GM21390 (cell line): ENCODE measurements around the gene YY1AP1.
"Not testable (repeated sequence)": the region's sequence is repeated elsewhere in the genome, so short reads cannot be mapped to it uniquely, and the experiment has no call there.

Experiments used
- ATAC-seq: cut with Tn5 transposase; IDR thresholded peaks from one replicate; pipeline ENCODE4 v1.9.1; 2021; ENCODE audit not compliant: unreplicated experiment

YY1AP1 gene, protein sequence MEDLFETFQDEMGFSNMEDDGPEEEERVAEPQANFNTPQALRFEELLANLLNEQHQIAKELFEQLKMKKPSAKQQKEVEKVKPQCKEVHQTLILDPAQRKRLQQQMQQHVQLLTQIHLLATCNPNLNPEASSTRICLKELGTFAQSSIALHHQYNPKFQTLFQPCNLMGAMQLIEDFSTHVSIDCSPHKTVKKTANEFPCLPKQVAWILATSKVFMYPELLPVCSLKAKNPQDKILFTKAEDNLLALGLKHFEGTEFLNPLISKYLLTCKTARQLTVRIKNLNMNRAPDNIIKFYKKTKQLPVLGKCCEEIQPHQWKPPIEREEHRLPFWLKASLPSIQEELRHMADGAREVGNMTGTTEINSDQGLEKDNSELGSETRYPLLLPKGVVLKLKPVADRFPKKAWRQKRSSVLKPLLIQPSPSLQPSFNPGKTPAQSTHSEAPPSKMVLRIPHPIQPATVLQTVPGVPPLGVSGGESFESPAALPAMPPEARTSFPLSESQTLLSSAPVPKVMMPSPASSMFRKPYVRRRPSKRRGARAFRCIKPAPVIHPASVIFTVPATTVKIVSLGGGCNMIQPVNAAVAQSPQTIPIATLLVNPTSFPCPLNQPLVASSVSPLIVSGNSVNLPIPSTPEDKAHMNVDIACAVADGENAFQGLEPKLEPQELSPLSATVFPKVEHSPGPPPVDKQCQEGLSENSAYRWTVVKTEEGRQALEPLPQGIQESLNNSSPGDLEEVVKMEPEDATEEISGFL

DNA sequence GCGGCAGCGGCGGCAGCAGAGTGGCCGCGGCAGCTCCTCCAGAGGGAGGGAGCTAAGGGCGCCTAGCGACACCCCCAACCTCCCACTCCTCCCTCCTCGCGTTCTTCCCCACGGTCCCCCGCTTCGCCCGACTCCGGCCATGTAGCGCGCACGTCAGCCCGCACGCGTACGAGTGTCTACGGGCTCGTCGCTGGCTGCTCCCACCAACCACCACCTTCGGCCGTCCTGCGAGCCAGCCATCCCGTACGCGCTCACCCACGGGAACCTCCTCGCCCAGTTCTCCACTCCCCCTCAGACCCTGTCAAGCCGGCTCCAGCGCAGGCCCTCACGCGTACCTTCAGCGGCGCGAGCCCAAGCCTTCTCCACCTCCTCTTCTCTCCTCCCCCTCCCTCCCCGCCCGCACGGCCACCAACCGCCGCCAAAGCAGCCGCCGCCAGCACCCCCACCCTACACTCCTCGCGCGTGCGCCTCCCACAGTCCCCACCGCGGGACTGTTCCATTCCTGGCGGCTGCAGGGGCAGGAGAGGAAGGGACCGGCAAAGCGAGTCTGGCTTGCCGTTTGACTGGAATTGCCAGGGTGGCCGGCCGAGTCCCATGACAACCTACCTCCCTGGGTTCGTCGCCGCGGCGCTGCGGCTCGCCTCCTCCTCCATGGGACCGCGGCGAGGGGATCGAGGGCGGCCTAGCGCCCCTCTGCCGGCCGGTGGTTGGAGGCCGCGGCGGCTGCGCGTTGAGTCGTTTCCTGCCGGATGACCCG lies at the start of gene YY1AP1:
Gene YY1AP1 (minus strand): TSS at position 451 of the 757 bp plus-strand sequence. CDS start 8,338 bp downstream, outside the sequence.
- peak; percentile 73 for ATAC-seq

- ATAC-seq: no peak
Observed at GRCh38 chr1:155729031-155729898, 40.7 kb upstream of the YY1AP1 start.

DNA sequence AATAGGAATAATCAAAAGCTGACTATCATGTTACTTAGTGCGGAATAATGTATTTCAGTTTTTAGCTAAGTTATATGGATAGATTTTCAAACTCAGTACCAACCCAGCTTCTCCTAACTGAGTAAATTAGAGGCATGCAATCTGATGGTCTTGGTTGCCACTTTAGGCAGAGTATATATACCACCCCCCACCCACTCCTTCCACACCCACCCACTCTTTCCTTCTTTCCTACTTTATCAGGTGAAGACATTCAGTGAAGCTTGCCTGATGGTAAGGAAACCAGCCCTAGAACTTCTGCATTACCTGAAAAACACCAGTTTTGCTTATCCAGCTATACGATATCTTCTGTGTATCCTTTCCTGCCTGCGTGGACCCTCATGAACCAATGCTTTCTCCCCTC lies 36.6 kb upstream of the YY1AP1 start:
- ATAC-seq: no peak

GRCh38 chr1:155719703-155720102 lies 31.1 kb upstream of the YY1AP1 start:
- ATAC-seq: no peak

DNA sequence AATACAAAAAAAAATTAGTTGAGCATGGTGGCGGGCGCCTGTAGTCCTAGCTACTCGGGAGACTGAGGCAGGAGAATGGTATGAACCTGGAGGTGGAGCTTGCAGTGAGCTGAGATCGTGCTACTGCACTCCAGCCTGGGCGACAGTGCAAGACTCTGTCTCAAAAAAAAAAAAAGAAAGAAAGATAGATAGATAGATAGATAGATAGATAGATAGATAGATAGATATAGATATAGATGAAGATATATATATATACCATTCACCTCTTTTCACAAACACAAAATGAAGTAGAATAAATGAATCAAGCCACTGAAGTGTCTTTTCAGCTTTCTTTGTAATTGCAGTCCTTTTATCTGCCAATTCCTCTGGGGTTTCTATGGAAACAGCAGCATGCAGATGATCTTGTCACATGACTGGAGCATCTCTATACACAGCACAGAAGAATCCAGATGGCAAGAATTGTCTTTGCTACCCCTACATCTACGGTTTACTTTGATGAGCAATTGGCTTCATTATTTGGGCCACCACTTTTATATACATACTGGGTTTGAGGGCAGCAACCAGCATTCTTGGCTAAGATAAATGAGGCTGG lies 30.0 kb upstream of the YY1AP1 start:
- ATAC-seq: not testable (repeated sequence)

DNA sequence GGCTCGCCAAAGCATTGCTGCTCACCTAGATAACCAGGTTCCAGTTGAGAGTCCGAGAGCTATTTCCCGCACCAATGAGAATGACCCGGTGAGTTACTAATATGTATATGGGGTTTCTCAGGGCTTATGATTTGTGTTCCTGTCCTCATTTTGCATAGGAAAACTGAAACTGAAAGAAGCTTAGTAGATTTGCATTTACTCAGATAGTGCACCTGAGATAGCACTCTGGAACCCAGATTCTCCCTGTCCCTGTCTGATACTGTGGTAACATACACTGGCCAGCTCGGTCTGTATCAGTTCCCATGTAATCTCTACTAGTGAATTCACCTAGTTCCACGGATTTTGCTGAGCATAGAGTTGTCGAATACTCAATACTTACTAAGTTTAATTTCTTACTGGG lies 28.5 kb upstream of the YY1AP1 start:
- peak; percentile 60 for ATAC-seq

DNA sequence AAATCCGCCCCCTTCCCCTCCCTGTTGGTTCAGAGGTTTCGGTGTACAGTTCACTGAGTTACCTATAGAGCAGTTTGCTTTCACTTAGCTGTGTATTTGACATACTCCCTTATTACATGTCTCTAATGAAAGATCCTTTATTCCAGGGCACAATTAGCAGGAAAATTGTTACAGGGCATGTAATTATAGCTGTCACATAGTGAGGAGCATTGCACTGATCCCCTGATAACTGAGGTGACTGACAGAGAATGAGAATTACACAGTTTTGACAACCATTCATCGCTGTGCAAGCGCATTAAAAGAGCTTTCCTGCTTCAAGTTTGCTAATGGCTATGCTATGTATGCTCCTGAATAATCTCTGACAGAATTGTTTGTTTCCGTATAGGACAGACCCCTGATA lies 27.2 kb upstream of the YY1AP1 start:
- ATAC-seq: no peak

DNA sequence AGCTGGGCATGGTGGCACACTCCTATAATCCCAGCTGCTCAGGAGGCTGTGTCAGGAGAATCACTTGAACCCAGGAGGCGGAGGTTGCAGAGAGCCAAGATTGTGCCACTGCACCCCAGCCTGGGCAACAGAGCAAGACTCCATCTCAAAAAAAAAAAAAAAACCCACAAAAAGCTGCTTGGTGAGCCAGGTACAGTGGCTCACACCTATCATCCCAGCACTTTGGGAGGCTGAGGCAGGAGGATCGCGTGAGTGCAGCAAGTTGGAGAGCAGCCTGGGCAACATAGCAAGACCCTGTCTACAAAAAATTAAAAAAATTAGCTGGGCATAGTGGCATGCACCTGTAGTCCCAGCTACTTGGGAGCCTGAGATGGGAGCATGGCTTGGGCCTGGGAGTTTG lies 26.5 kb upstream of the YY1AP1 start:
- ATAC-seq: not testable (repeated sequence)

- ATAC-seq: no peak
Observed at GRCh38 chr1:155713075-155713474, 24.5 kb upstream of the YY1AP1 start.

- not testable (repeated sequence) for ATAC-seq
Observed at GRCh38 chr1:155712636-155713035, 24.1 kb upstream of the YY1AP1 start.

GRCh38 chr1:155711457-155711856 lies 22.9 kb upstream of the YY1AP1 start:
- ATAC-seq: not testable (repeated sequence)

DNA sequence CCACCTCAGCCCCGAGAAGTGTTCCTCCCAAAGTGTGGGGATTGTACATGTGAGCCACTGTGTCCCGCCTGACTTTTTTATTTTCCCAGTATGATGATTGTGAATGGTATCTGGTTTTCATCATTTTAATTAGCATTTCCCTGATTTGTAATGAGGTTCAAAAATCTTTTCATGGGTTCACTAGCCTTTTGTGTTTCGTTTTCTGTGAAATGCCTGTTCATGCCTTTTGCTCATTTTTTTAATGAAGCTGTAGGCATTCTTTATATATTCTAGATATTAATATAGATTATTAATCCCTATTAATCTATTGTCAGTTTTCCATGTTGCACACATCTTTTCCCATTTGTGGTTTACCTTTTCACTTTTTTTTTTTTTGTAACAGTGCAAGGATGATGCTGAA lies 20.8 kb upstream of the YY1AP1 start:
- ATAC-seq: no peak

GRCh38 chr1:155706139-155706538 lies 17.6 kb upstream of the YY1AP1 start:
- ATAC-seq: no peak

DNA sequence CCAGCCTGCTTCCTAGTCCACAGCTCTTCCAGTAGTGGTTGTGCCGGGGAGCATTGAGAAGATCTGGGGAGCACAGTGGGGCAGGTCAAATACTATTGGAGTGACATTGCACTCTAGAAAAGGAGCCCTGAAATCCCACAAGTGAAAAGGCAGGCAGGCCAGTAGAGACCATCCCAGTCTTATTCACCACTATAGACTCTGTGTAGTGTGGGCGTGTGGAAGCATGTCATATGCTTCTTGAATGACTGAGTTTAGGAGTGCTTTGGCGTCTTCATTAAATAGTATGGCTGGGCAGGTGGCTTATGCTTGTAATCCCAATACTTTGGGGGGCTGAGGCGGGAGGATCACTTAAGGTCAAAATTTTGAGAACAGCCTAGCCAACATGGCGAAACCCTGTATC lies 15.8 kb upstream of the YY1AP1 start:
- not testable (repeated sequence) for ATAC-seq

DNA sequence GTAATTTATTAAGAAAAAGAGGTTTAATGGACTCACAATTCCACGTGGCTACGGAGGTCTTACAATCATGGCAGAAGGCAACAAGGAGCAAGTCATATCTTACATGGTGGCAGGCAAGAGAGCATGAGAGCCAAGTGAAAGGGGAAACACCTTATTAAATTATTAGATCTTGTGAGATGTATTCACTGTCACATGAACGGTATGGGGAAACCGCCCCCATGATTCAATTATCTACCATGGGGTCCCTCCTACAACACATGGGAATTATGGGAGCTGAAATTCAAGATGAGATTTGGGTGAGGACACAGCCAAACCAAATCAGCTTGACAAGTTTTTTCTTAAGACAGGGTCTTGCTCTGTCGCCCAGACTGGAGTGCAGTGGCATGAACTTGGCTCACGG lies 14.6 kb upstream of the YY1AP1 start:
- no peak for ATAC-seq

- ATAC-seq: not testable (repeated sequence)
Observed at GRCh38 chr1:155701675-155702074, 13.1 kb upstream of the YY1AP1 start.

DNA sequence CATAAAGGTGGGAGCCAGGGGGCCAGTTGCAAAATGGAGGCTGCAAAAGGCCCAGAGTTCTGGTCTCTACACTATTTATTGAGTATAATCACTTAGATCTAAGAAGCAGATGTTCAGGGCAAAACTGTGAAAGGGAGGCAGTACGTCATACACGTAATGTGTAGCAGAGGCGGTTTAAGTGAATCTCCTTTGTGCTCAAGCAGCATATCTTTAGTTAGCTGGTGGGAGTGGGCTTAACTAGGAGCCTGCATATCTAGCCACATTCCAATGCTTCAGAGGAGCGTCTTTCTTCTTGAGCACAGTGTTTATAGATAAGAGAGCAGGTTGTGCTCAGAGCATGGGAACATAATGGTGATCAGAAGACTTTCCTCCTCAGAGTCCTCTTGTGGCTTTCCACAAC lies 10.5 kb upstream of the YY1AP1 start:
- not testable (repeated sequence) for ATAC-seq

DNA sequence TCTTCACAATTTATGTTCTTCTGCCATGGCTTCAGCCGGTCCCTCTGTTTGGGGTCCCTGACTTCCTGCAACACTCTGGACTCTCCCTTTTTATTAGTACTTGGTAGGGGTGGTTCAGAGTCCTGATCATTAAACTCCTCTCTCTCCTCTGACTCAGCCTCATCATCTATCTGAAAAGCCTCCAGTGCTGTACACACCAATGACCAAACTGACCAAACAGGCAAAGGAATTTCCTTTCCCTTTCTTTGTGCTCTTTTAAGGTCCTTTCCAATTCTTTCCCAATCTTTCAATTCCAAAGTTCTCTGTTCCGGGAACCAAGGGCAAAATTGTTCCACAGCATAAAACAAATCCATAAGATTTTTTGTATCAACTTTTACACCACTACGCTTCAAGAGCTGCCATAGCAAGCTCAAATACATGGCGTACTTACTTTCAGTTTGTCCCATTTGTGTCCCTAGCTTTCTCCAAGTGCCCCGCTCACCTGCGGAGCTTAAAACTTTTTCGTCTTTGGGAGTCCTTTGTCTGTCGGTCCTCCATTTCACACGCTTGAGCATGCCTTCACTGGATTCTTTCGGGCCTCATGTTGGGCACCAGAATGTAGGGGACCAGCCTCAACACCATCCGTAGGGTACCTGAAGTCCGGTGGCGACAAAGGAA lies 9.9 kb upstream of the YY1AP1 start:
- no peak for ATAC-seq

DNA sequence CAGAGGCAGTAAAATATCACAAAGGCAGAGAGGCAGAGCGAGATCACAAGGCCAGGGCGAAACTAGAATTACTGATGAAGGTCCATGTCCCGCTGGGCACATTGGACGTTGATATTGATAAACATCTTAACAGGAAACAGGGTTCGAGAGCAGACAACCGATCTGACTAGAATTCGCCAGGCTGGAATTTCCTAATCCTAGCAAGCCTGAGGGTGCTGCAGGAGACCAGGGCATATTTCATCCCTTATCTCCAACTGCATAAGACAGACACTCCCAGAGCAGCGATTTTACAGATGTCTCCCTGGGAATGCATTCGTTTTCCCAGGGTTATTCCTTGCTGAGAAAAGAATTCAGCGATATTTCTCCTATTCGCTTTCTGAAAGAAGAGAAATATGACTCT lies 9.0 kb upstream of the YY1AP1 start:
- ATAC-seq: not testable (repeated sequence)

GRCh38 chr1:155697046-155697445 lies 8.5 kb upstream of the YY1AP1 start:
- no peak for ATAC-seq
